ENCODE data around the gene HHEX.

GRCh38 chr10:92691591-92692079 lies 1.9 kb downstream of the HHEX start:
- no peak for TF ChIP-seq POLR2A (IDR thresholded peaks at IDR 0.05)
- TF ChIP-seq, protein P1, sequence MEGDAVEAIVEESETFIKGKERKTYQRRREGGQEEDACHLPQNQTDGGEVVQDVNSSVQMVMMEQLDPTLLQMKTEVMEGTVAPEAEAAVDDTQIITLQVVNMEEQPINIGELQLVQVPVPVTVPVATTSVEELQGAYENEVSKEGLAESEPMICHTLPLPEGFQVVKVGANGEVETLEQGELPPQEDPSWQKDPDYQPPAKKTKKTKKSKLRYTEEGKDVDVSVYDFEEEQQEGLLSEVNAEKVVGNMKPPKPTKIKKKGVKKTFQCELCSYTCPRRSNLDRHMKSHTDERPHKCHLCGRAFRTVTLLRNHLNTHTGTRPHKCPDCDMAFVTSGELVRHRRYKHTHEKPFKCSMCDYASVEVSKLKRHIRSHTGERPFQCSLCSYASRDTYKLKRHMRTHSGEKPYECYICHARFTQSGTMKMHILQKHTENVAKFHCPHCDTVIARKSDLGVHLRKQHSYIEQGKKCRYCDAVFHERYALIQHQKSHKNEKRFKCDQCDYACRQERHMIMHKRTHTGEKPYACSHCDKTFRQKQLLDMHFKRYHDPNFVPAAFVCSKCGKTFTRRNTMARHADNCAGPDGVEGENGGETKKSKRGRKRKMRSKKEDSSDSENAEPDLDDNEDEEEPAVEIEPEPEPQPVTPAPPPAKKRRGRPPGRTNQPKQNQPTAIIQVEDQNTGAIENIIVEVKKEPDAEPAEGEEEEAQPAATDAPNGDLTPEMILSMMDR (IDR thresholded peaks at IDR 0.05): no peak
- no peak for TF ChIP-seq EP300 (IDR thresholded peaks at IDR 0.05)
